Left cardiac atrium (tissue), 4 donors: ENCODE results near the gene ULK1. TPM values are rescaled to one million over a fixed set of nuclear protein-coding genes. Genes with fewer than 3 reads are reported as not detected.
A peak's percentile ranks its signal among the peaks of the same experiment; 100 is the strongest.

Experiments used
- ATAC-seq, 2 donors: fragments of 200-7000 bp; cut with Tn5 transposase; one replicate each; pipeline ENCODE4 v1.9.1; 2020; ENCODE audit warnings: mild to moderate bottlenecking in 2 of 2, moderate library complexity in 2 of 2
- DNase-seq: peaks from one replicate; pipeline ENCODE4 v3.0.0-alpha.2; 2020
- intact Hi-C, 2 donors: fragments of 100-400 bp; cut with DNase I; formaldehyde crosslinking; loops; one replicate each; pipeline versions ENCODE4 v1.14.1 to v1.15.1; 2022 to 2023
- total RNA-seq, 2 donors: library from RNA; stranded (reverse); fragmentation: NEBNext Ultra II Directional; extraction: Animal tissue kit (Norgen Biotek cat#: 25700); gene quantifications; one replicate each; pipeline ENCODE4 v1.2.1, GENCODE V29; 2021
- donor health status: DM: no; HTN: yes; CAD: no.
- donor health status: DM: no; HTN: yes; CAD: no; lungs with severe emphysema.
- donor health status: DM: yes; HTN: yes; CAD: no.
- donor health status: Dilated cardiomyopathy.

ULK1 gene
- total RNA-seq, 2 donors from 2014 or later, result 27.6 to 34.5 TPM

DNA sequence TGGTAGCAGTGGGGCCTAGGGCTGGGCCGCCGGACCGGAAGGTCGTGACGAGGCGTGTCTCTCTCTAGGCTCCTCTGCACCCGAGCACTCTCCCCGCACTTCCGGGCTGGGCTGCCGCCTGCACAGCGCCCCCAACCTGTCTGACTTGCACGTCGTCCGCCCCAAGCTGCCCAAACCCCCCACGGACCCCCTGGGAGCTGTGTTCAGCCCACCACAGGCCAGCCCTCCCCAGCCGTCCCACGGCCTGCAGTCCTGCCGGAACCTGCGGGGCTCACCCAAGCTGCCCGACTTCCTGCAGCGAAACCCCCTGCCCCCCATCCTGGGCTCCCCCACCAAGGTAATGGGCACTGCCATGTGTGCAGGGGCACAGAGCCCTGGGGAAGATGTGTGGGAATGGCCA is 21.4 kb downstream of the ULK1 start:
- ATAC-seq (no peak), DNase-seq (no peak)
- intact Hi-C loops, result no loop called here

DNA sequence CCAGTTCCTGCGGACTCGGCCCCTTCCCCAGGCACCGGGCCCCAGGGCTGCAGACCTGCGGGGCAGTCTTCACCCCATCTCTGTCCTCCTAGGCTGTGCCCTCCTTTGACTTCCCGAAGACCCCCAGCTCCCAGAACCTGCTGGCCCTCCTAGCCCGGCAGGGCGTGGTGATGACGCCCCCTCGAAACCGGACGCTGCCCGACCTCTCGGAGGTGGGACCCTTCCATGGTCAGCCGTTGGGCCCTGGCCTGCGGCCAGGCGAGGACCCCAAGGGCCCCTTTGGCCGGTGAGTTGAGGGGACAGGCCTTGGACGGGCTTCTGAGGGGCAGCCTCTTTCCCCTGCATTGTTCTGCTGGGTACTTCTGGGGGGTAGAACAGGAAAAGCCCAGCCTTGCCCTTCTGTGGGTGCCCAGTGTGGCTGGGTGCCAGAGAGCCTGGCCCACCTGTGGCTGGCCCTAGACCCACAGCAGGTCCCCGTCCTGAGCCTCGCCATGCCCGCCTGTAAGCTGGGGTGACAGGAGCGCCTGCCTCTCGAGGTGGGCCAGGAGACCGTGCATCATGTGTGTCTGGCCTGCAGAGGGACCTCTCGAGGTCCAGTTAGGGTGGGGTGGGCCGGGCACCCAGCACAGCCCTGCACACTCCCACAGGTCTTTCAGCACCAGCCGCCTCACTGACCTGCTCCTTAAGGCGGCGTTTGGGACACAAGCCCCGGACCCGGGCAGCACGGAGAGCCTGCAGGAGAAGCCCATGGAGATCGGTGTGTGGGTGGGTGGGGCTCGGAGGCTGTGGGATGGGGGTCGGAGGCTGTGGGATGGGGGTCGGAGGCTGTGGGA is 22.1 kb downstream of the ULK1 start:
- DNase-seq (peak; percentile 17), ATAC-seq (no peak)
- intact Hi-C loops, result no loop called here

- intact Hi-C loops, result no loop called here
- no peak for ATAC-seq
- DNase-seq, result peak; percentile 15
Observed at GRCh38 chr12:131917139-131917710, 22.8 kb downstream of the ULK1 start.

DNA sequence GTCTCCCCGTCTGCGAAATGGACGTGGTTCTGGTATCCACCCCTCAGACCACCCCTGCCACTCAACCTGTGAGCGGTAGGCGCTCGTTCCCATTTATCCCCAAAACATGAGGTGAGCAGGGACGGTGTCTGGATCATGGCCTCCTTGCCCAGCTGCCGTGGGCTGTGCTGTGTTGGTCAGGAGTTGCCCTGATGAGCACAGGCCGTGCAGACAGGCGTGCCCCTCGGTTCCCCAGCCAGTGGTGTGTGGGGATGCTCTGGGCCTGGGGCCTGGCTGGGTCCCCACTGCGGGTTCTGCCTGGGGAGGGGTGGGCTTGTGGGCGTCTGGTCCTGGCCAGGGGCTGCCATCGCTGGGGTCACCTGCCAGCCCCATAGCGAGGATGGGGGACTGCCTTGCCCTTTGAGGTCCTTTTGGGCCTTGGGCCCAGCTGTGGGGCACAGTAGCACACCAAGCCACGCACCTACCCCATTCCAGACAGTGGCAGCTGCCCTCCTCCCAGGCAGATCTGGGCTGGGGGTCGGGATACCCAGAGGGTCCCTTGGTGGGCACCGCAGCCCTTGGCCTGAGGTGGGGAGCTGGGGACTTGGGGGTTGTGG is 23.4 kb downstream of the ULK1 start:
- DNase-seq (peak; percentile 12), ATAC-seq (no peak)
- intact Hi-C loops, result no loop called here

DNA sequence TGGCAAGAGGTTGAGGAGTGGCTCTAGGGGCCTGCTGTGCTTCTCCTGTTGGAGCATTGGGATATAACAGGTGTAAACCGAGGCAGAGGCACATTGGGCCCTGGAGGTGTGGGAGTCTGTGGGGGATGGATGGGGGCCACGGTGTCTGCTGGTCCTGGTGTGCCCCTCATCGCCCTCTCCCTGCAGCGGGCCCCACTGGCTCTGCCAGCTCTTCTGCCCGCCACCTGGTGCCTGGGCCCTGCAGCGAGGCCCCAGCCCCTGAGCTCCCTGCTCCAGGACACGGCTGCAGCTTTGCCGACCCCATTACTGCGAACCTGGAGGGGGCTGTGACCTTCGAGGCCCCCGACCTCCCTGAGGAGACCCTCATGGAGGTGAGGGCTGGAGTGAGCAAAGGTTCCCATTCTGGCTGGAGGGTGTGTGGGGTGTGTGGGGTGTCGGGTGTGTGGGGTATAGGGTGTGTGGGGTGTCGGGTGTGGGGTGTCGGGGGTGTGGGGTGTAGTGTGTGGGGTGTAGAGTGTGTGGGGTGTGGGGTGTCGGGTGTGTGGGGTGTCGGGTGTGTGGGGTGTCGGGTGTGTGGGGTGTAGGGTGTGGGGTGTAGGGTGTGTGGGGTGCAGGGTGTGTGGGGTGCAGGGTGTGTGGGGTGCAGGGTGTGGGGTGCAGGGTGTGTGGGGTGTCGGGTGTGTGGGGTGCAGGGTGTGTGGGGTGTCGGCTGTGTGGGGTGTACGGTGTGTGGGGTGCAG is 24.1 kb downstream of the ULK1 start:
- DNase-seq (peak; percentile 18), ATAC-seq (peak in 1 of 2 donors; percentile 29)
- intact Hi-C loops, result no loop called here

DNA sequence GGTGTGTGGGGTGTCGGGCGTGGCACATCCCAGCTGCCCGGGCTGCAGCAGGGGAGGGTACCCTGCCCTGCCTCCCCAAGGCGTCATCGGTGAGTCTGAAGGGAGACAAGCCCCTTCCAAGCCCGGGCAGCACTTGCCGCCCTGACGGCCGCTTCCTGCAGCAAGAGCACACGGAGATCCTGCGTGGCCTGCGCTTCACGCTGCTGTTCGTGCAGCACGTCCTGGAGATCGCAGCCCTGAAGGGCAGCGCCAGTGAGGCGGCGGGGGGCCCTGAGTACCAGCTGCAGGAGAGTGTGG is 24.6 kb downstream of the ULK1 start:
- intact Hi-C loops, result no loop called here
- peak; percentile 16 for DNase-seq
- no peak for ATAC-seq

- DNase-seq, result peak; percentile 18
- no peak for ATAC-seq
- intact Hi-C loops, result no loop called here
Observed at GRCh38 chr12:131919366-131920156, 25.1 kb downstream of the ULK1 start.

GRCh38 chr12:131920157-131920508 is 25.7 kb downstream of the ULK1 start:
- DNase-seq, result no peak
- no peak for ATAC-seq
- intact Hi-C loops, result no loop called here

GRCh38 chr12:131920902-131921840 is 26.7 kb downstream of the ULK1 start:
- intact Hi-C loops, result no loop called here
- ATAC-seq (no peak), DNase-seq (no peak)

GRCh38 chr12:131921866-131922769 is 27.7 kb downstream of the ULK1 start:
- DNase-seq (peak; percentile 30), ATAC-seq (peak; percentile 40 to 89)
- intact Hi-C loops, result no loop called here

DNA sequence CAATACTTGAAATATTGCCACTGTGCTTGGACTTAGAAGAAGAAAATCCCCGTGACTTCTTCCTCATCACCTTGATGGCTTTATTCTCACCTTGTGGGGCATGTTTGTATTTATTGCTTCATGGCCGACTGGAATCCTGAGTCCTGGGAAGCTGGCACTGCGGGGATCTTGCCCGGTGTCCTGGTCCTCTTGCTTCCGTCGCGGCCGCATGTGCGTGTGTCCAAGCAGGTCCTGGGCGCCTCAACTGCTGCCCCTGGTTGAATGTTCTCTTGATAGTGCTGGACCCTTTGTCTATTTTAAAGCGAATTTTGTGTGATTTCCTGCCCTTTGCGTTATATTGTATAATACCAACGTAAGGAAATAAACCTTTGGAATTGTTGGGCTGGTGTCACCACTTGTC is 28.4 kb downstream of the ULK1 start:
- DNase-seq (no peak), ATAC-seq (no peak)
- intact Hi-C loops, result no loop called here

DNA sequence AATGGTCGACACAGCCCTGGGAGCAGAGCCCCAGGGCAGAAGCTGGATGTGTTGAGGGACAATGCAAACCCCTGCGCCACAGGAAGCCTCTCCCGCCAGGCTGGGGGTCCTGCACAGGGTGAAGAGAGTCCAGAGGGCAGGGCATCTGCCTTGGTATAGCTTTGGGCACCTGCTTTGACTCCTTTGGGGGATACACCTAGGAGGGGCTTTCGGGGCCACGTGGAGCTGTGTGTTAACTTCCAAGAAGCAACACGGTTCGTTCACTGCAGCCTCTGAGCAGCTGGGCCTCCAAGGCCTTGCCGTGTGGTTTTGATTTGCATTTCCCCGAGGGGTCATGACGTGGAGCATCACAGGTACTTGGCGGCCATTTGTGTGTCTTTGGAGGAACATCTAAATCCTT is 28.8 kb downstream of the ULK1 start:
- ATAC-seq (no peak), DNase-seq (peak; percentile 14)
- intact Hi-C loops, result no loop called here

- DNase-seq, result peak; percentile 25
- intact Hi-C loops, result no loop called here
- no peak for ATAC-seq
Observed at GRCh38 chr12:131927110-131928079, 33.0 kb downstream of the ULK1 start.

DNA sequence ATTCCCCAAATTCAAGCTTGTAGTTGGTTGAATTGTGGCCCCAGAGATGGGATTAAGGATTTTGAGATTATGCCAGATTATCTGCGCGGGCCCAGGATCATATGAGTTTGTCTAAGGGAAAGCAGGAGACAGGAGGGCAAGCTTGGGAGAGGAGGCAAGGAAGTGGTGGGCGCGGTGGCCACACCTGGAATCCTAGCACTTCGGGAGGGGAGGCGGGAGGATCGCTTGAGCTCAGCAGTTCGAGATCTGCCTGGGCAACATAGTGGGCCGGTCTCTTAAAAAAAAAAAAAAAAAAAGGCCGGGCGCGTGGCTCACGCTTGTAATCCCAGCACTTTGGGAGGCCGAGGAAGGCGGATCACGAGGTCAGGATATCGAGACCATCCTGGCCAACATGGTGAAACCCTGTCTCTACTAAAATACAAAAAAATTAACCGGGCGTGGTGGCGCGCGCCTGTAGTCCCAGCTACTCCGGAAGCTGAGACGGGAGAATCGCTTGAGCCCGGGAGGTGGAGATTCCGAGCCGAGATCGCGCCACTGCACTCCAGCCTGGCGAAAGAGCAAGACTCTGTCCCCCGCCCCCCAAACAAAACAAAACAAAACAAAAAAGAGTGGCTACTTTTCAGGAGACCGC is 33.8 kb downstream of the ULK1 start:
- ATAC-seq (peak; percentile 13), DNase-seq (no peak)
- intact Hi-C loops, result no loop called here

DNA sequence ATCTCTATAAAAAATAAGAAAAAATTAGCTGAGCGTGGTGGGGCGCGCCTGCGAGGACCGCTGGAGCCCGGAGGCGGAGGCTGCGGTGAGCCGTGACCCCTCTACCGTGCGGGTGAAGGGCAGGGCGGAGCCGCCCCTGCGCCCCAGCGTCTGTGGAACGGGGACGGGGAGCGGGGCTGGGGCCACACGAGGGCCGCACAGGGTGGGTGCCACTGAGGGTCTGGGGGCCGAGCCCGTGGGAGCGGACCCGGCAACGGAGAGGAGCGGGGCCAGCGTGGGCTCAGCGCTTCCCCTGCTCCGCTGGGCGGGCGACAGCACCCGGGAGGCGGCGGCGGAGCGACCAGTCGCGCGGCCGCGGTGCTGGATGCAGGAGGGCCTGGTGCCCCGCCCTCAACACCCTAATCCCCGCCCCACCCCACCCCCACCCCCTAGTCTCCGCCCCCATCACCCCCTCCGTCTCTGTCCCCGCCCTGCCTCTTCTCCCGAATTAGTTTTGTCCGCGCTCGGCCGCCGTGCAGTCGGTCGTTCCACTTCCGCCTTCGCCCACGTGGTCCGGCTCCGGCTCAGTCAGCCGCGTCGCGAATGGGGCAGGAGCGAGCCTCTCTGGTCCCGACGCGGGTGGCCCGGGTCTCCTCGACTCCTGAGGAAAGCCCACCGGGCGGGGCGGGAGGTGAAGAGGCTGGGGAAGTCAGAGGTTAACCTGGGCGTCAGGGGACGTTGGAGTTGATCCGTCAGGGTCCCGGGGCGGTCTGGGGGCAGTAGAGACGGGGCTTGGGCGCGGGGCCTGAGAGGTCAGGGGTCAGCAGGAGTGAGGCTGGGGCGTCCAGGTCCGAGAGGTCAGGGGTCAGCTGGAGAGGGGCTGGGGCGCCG is 34.5 kb downstream of the ULK1 start, which contains the start of gene PUS1:
Gene PUS1, plus strand, starts transcription at position 566 of the 870 bp plus-strand sequence. CDS start 447 bp downstream, outside the sequence.
- ATAC-seq (peak; percentile 96 to 97), DNase-seq (peak; percentile 94)
- intact Hi-C loops, result no loop called here
